K562 (cell line): ENCODE results near the gene IRF9. TPM values are rescaled to one million over a fixed set of nuclear protein-coding genes. Genes with fewer than 3 reads are reported as not detected.

Experiments used
- BRCA1 ChIP-seq, 2 experiments: fragments of 450-650 bp in 1 of 2; sonication (generic) in 1 of 2; formaldehyde crosslinking in 1 of 2; IDR thresholded peaks; 2 replicates each; pipeline versions ENCODE4 v1.5.0 to v1.6.1; 2017 to 2020; ENCODE audit warnings: mild to moderate bottlenecking in 1 of 2, missing genetic modification reagents in 1 of 2
- HNRNPK ChIP-seq: fragments of 200-400 bp; formaldehyde crosslinking; IDR thresholded peaks from one replicate; pipeline ENCODE4 v1.6.1; 2018; ENCODE audit warnings: mild to moderate bottlenecking, low read depth, low read length; ENCODE audit not compliant: poor library complexity, severe bottlenecking
- MXI1 ChIP-seq: IDR thresholded peaks from 2 replicates; pipeline ENCODE4 v1.6.1; 2011; ENCODE audit warnings: low read depth, mild to moderate bottlenecking, improper control_type of control experiment, low read length
- NR0B1 ChIP-seq: fragments of 450-650 bp; IDR thresholded peaks from one replicate; pipeline ENCODE4 v1.6.1; 2018; ENCODE audit warnings: mild to moderate bottlenecking, moderate library complexity; ENCODE audit not compliant: partially characterized antibody
- RBM34 ChIP-seq: fragments of 200-400 bp; formaldehyde crosslinking; IDR thresholded peaks from 2 replicates; pipeline ENCODE4 v1.6.1; 2018; ENCODE audit warnings: low read length, borderline replicate concordance; ENCODE audit not compliant: insufficient read depth
- RFX1 ChIP-seq: fragments of 450-650 bp; IDR thresholded peaks from 2 replicates; pipeline ENCODE4 v1.6.1; 2016; ENCODE audit warnings: mild to moderate bottlenecking, moderate library complexity
- RNF219 ChIP-seq: fragments of 250-450 bp; sonication (Bioruptor Pico); IDR thresholded peaks from 2 replicates; pipeline ENCODE4 v1.5.0; 2022; ENCODE audit warnings: mild to moderate bottlenecking
- TFAM ChIP-seq: fragments of 250-450 bp; sonication (Bioruptor Pico); conservative IDR thresholded peaks from 2 replicates; pipeline ENCODE4 v1.5.0; 2021; ENCODE audit warnings: mild to moderate bottlenecking, moderate library complexity
- polyA plus RNA-seq, 8 experiments: library from polyadenylated mRNA; depleted of rRNA in 4 of 8; stranded (reverse) in 5 of 8; unstranded in 3 of 8; fragments of >200 nt; fragmentation: Nextera tagmentation in 2 of 8; fragmentation: Illumina TruSeq in 1 of 8; extraction: Ambion mirVana in 2 of 8; extraction: Trizol in 1 of 8; gene quantifications; 2 replicates each; pipeline versions ENCODE4 v1.2.1 to v1.2.3, GENCODE V29; 2011 to 2014; ENCODE audit warnings: inconsistent platforms in 1 of 8, missing spikeins in 1 of 8
- total RNA-seq, 7 experiments: library from RNA; depleted of rRNA in 6 of 7; stranded (reverse); fragments of >200 nt in 6 of 7; fragmentation: Illumina TruSeq in 2 of 7; extraction: Trizol in 2 of 7; gene quantifications; 2 replicates each; pipeline versions ENCODE4 v1.2.1 to v1.2.3, GENCODE V29; 2011 to 2021; ENCODE audit warnings: low replicate concordance in 1 of 7
- TF ChIP-seq, protein P1 (sequence below): fragments of 450-650 bp; IDR thresholded peaks from 2 replicates; pipeline ENCODE4 v1.6.1; 2016; ENCODE audit warnings: low read depth
- TF ChIP-seq, protein P2 (sequence below): fragments of 450-650 bp; IDR thresholded peaks from 2 replicates; pipeline ENCODE4 v1.6.1; 2017; ENCODE audit warnings: mild to moderate bottlenecking, moderate library complexity

Gene IRF9
- total and polyA plus RNA-seq, 9 of the 15 experiments (the other 6 are each of a cell fraction or from before 2014, with no cell fraction given), result 0.79 to 14.8 (median 6.1) TPM

- TF ChIP-seq, protein P1, sequence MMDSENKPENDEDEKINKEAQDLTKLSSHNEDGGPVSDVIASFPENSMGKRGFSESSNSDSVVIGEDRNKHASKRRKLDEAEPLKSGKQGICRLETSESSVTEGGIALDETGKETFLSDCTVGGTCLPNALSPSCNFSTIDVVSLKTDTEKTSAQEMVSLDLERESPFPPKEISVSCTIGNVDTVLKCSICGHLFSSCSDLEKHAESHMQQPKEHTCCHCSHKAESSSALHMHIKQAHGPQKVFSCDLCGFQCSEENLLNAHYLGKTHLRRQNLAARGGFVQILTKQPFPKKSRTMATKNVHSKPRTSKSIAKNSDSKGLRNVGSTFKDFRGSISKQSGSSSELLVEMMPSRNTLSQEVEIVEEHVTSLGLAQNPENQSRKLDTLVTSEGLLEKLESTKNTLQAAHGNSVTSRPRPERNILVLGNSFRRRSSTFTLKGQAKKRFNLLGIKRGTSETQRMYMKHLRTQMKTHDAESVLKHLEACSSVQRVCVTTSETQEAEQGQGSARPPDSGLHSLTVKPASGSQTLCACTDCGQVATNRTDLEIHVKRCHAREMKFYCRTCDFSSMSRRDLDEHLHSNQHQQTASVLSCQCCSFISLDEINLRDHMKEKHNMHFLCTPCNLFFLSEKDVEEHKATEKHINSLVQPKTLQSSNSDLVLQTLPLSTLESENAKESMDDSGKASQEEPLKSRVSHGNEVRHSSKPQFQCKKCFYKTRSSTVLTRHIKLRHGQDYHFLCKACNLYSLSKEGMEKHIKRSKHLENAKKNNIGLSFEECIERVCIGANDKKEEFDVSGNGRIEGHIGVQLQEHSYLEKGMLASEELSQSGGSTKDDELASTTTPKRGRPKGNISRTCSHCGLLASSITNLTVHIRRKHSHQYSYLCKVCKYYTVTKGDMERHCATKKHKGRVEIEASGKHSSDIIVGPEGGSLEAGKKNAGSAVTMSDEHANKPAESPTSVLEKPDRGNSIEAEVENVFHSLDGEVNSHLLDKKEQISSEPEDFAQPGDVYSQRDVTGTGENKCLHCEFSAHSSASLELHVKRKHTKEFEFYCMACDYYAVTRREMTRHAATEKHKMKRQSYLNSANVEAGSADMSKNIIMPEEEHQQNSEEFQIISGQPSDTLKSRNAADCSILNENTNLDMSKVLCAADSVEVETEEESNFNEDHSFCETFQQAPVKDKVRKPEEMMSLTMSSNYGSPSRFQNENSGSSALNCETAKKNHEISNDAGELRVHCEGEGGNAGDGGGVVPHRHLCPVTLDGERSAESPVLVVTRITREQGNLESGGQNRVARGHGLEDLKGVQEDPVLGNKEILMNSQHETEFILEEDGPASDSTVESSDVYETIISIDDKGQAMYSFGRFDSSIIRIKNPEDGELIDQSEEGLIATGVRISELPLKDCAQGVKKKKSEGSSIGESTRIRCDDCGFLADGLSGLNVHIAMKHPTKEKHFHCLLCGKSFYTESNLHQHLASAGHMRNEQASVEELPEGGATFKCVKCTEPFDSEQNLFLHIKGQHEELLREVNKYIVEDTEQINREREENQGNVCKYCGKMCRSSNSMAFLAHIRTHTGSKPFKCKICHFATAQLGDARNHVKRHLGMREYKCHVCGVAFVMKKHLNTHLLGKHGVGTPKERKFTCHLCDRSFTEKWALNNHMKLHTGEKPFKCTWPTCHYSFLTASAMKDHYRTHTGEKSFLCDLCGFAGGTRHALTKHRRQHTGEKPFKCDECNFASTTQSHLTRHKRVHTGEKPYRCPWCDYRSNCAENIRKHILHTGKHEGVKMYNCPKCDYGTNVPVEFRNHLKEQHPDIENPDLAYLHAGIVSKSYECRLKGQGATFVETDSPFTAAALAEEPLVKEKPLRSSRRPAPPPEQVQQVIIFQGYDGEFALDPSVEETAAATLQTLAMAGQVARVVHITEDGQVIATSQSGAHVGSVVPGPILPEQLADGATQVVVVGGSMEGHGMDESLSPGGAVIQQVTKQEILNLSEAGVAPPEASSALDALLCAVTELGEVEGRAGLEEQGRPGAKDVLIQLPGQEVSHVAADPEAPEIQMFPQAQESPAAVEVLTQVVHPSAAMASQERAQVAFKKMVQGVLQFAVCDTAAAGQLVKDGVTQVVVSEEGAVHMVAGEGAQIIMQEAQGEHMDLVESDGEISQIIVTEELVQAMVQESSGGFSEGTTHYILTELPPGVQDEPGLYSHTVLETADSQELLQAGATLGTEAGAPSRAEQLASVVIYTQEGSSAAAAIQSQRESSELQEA, result no peak
- no peak for TF ChIP-seq BRCA1 (IDR thresholded peaks at IDR 0.05)
- TF ChIP-seq BRCA1 (CRISPR knock-in tag; IDR thresholded peaks at IDR 0.05), result no peak
- no peak for TF ChIP-seq NR0B1
- TF ChIP-seq, protein P2, sequence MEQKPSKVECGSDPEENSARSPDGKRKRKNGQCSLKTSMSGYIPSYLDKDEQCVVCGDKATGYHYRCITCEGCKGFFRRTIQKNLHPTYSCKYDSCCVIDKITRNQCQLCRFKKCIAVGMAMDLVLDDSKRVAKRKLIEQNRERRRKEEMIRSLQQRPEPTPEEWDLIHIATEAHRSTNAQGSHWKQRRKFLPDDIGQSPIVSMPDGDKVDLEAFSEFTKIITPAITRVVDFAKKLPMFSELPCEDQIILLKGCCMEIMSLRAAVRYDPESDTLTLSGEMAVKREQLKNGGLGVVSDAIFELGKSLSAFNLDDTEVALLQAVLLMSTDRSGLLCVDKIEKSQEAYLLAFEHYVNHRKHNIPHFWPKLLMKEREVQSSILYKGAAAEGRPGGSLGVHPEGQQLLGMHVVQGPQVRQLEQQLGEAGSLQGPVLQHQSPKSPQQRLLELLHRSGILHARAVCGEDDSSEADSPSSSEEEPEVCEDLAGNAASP, result no peak
- peak; percentile 96 for TF ChIP-seq RFX1
- no peak for TF ChIP-seq TFAM (CRISPR knock-in tag)
- no peak for TF ChIP-seq RBM34
- TF ChIP-seq HNRNPK, result no peak
- TF ChIP-seq MXI1, result peak; percentile 99
- TF ChIP-seq RNF219, result no peak
Measured at GRCh38 chr14:24188251-24189058, 27.4 kb downstream of the IRF9 start, which contains the start of gene IPO4 (continued).
